Measurements from ENCODE around the gene CLEC20A. TPM values are rescaled to one million over a fixed set of nuclear protein-coding genes. Genes with fewer than 3 reads are reported as not detected.

The CLEC20A gene
- total RNA-seq, 2 donors from 2014 or later, result 0.48 TPM; not detected in 1

DNA sequence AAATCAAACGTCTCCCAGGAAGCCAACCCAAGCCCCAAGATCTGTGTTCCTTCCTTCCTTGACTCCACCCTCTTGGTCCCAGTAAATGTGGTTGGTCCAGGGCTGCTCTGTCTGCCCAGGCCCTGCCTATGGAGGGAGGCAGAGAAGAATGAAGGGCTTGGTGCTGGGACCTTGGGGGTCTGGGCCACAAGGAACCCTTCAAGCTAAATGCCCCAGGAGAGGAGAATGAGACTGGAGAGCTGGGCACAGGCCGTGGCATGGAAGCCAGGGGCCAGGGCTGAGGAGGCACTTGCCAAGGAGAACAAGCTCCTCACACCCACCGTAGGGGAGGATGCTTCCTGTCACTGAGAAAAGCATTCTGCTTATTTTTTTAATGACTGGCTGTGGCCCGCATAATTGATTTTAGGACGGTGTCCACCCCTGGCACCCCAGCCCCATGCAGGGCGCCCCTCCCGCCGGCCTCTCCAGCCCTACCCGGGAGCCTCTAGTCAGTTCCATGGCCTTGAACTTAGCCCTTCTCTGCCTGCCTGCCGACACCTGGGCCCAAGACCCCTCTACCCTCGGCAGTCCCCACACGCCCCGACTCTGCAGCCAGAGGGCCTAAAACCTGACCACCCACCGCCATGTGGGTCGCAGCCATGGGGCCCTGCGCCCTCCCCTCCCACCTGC, 889 bp downstream of the CLEC20A start:
- no peak overlapping the region for H3K4me3 ChIP-seq
- no peaks in the 10 kb centered on the region for H3K27me3 ChIP-seq
- no peaks in the 10 kb centered on the region for H3K9me3 ChIP-seq
- no peak overlapping the region for H3K27ac ChIP-seq
- no peaks in the 10 kb centered on the region for H3K36me3 ChIP-seq
- H3K4me1 ChIP-seq, result no peaks in the 10 kb centered on the region
- DNase-seq (ENCODE audit: low spot score), result peak; percentile 30
- TF ChIP-seq, protein P1, sequence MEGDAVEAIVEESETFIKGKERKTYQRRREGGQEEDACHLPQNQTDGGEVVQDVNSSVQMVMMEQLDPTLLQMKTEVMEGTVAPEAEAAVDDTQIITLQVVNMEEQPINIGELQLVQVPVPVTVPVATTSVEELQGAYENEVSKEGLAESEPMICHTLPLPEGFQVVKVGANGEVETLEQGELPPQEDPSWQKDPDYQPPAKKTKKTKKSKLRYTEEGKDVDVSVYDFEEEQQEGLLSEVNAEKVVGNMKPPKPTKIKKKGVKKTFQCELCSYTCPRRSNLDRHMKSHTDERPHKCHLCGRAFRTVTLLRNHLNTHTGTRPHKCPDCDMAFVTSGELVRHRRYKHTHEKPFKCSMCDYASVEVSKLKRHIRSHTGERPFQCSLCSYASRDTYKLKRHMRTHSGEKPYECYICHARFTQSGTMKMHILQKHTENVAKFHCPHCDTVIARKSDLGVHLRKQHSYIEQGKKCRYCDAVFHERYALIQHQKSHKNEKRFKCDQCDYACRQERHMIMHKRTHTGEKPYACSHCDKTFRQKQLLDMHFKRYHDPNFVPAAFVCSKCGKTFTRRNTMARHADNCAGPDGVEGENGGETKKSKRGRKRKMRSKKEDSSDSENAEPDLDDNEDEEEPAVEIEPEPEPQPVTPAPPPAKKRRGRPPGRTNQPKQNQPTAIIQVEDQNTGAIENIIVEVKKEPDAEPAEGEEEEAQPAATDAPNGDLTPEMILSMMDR (IDR thresholded peaks at IDR 0.05), result no peak

DNA sequence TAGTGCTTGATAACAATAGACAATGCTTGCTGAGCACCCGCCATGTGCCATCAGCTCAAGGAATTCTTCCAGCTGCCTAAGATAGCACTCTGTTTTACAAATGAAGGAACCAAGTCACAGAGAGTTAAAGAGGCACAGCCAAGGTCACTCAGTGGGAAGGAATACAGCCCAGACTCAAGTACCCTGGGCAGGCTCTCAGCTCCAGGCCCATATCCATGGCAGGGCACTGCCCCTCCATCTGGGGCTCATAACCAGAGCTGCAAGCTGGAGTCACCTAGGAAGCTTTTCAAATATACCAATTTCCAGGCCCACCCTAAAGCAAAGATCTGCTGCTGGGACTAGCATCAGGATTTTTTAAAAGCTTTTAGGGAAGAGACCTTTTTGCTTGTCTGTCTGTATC, 1.6 kb downstream of the CLEC20A start:
- H3K4me1 ChIP-seq, result no peaks in the 10 kb centered on the region
- no peak overlapping the region for H3K27ac ChIP-seq
- H3K9me3 ChIP-seq, result no peaks in the 10 kb centered on the region
- TF ChIP-seq, protein P1 (IDR thresholded peaks at IDR 0.05), result no peak
- H3K27me3 ChIP-seq, result no peaks in the 10 kb centered on the region
- no peak overlapping the region for H3K4me3 ChIP-seq
- no peaks in the 10 kb centered on the region for H3K36me3 ChIP-seq
- DNase-seq (ENCODE audit: low spot score), result peak; percentile 48

DNA sequence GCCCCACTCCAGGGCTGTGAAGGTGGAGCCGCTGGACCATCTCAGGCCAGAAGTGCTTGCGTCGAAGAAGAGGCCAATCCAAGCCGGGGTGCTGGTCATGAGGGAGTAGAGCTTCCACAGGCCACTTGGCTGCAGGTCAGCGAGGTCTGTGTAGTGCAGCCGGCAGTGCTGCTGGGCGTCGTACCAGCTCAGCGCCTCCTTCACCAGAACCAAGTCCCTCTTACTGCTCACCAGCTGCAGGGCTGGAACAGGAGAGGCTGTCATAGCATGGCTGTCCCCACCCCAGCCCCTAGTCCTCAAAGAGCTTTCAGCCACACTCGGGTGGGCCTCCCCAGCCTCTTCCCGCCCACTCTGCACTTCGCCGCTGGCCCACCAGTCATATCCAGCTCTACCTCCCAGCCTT, 2.2 kb downstream of the CLEC20A start:
- peak; percentile 51 for DNase-seq (ENCODE audit: low spot score)
- Histone ChIP-seq H3K27me3 (no peaks in the 10 kb centered on the region), H3K27ac (no peak overlapping the region), H3K4me1 (no peaks in the 10 kb centered on the region), H3K4me3 (no peak overlapping the region), H3K9me3 (no peaks in the 10 kb centered on the region), H3K36me3 (no peaks in the 10 kb centered on the region)
- TF ChIP-seq, protein P1 (IDR thresholded peaks at IDR 0.05), result no peak

DNA sequence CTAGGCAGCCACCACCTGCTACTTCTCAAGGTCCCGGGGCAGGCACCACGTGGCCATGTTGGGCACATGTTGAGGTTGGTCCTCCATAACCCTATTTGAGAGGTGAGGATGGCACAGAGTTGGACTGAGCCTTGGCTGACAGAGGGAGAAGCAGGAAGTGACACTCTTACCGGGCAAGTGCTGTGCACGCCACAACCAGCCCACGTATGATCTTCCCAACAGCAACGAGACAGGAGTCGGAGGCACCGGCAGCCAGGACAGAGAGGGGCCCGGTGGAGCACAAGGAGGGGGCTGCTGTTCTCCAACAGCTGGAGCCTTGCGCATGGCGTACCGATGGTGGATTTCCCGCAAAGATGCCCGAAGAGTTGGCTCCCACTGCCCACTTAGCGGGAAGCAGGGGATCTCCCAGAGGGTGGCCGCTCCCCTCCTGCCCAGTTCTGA, 3.4 kb downstream of the CLEC20A start:
- no peaks in the 10 kb centered on the region for H3K27me3 ChIP-seq
- TF ChIP-seq, protein P1 (IDR thresholded peaks at IDR 0.05), result no peak
- no peak overlapping the region for H3K27ac ChIP-seq
- peak; percentile 52 for DNase-seq (ENCODE audit: low spot score)
- H3K9me3 ChIP-seq, result no peaks in the 10 kb centered on the region
- no peaks in the 10 kb centered on the region for H3K4me1 ChIP-seq
- H3K36me3 ChIP-seq, result no peaks in the 10 kb centered on the region
- H3K4me3 ChIP-seq, result no peak overlapping the region

DNA sequence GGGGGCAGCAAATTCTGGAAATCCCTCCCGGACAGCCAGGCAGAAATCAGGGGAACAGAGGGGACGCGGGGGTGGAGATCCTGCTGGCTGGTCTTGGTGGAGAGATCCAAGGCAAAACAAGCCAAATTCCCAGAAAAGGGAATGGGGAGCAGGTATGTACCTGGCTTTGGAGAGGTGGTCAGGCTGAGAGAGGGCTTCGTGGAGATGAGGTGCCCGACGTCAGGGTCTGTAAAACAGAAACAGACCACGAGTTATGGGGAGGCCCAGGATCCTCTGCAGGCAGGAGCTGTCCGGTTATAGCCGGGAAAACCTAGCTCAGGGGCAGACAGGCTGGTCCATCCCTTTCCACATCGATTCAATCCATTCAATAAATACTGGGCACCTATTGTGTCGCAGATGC, 4.4 kb downstream of the CLEC20A start:
- TF ChIP-seq, protein P1 (IDR thresholded peaks at IDR 0.05), result no peak
- no peak for DNase-seq (ENCODE audit: low spot score)
- H3K4me3 ChIP-seq, result no peak overlapping the region

DNA sequence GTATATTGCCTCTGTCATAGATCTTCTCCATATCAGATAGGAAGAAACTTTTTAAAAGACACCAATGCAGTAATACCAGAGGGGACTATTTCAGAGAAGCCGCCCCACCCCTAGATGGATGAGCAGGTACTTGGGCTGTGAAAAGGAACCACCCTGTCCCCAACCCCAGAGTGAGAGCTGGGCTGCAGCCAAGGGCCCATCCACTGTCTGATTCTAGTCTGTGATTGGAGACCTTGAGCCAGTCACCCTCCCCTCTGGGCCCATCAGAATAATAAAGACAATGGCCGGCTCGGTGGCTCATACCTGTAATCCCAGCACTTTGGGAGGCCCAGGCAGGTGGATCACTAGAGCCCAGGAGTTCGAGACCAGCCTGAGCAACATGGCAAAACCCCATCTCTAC, 5.0 kb downstream of the CLEC20A start:
- Histone ChIP-seq H3K4me3 (no peak overlapping the region), H3K27me3 (no peaks in the 10 kb centered on the region), H3K9me3 (no peaks in the 10 kb centered on the region), H3K36me3 (no peaks in the 10 kb centered on the region), H3K4me1 (peaks cover 0 to 5% of the 10 kb centered on the region in 2 donors), H3K27ac (no peak overlapping the region)
- TF ChIP-seq, protein P1 (IDR thresholded peaks at IDR 0.05), result no peak
- peak; percentile 40 for DNase-seq (ENCODE audit: low spot score)

More for the DNA sequence above, 4.4 kb downstream of the CLEC20A start:
- no peak overlapping the region for H3K27ac ChIP-seq
- no peaks in the 10 kb centered on the region for H3K9me3 ChIP-seq
- no peaks in the 10 kb centered on the region for H3K27me3 ChIP-seq
- no peaks in the 10 kb centered on the region for H3K36me3 ChIP-seq
- H3K4me1 ChIP-seq, result no peaks in the 10 kb centered on the region

Data from right atrium auricular region (tissue), 2 donors.